Epithelial cell of prostate (primary cell): ENCODE results near the gene GOLGA3.
"Not testable (repeated sequence)": the region's sequence is repeated elsewhere in the genome, so short reads cannot be mapped to it uniquely, and the experiment has no call there.

Experiments
- DNase-seq: peaks from one replicate; pipeline ENCODE4 v3.0.0-alpha.2; 2011; ENCODE audit warnings: low read depth, low spot score
- H3K27ac ChIP-seq: fragments of 450-650 bp; 2 replicates; pipeline ENCODE4 v1.5.1; 2017; ENCODE audit warnings: mild to moderate bottlenecking

GOLGA3 gene

GRCh38 chr12:132824053-132824452, 4.6 kb downstream of the GOLGA3 start:
- peak; percentile 41 for DNase-seq

GRCh38 chr12:132818562-132818961, 10.1 kb downstream of the GOLGA3 start:
- DNase-seq: no peak
- H3K27ac ChIP-seq: no peak overlapping the region

More at GRCh38 chr12:132824053-132824452, 4.6 kb downstream of the GOLGA3 start:
- H3K27ac ChIP-seq: peak overlapping the region; percentile 35

DNA sequence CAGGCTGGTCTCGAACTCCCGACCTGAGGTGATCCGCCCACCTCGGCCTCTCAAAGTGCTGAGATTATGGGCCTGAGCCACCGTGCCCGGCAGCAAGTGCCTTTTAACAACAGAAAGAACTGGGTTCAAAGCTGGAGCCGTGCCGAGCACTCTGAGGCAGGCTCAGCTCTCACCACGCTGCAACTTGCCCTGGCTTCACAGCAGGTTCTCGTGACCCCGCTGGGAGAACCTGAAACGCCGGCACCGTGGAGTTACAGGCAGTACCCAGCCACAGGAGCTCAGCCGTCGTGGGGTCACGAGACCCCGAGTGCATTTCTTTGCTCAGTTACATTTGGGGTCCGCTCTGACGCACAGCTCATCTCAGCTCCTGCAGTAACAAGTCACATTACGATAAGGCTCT, 14.4 kb downstream of the GOLGA3 start:
- no peak for DNase-seq
- H3K27ac ChIP-seq: no peak overlapping the region

- DNase-seq: no peak
- no peak overlapping the region for H3K27ac ChIP-seq
Observed at GRCh38 chr12:132813443-132813842, 15.2 kb downstream of the GOLGA3 start.

GRCh38 chr12:132812631-132813305, 15.9 kb downstream of the GOLGA3 start:
- no peak overlapping the region for H3K27ac ChIP-seq
- no peak for DNase-seq

GRCh38 chr12:132809391-132809790, 19.3 kb downstream of the GOLGA3 start:
- DNase-seq: not testable (repeated sequence)

DNA sequence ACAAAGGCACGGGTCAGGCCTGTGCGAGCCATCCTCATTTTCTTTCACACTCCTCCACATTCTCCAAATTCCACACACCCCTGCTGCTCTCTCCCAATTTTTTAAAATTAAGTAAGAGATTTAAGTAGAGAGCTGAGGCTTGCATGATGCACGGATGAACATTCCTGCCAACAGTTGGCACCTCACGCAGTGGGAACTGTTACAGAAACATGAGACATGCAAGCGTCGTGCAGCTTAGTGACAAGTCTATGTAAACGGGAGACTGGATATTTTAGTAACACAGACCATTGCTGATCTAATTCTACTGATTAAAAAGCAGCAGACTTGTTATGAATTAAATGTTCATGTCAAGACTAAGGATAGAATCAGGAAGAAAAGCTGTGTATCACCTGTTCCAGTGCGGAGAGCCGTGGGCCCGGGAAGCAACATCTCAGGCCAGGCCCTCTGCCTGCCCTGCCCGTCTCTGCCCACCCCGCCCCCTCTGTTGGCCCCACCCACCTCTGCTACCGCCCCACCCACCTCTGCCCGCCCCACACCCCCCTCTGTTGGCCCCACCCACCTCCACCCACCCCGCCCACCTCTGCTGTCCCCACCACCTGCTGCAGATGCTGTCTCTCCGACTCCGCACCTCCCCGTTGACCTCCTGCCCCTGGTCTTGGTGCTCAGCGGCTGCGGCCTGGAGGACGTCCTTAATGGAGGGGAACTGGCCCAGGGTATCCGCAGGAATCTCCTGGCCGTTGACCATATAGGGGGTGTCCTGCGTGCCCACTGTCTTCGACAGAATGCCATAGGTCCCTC, 21.2 kb downstream of the GOLGA3 start:
- no peak for DNase-seq
- H3K27ac ChIP-seq: no peak overlapping the region

More at GRCh38 chr12:132809391-132809790, 19.3 kb downstream of the GOLGA3 start:
- H3K27ac ChIP-seq: not testable (repeated sequence)

- no peak for DNase-seq
- H3K27ac ChIP-seq: no peak overlapping the region
Observed at GRCh38 chr12:132806857-132807256, 21.8 kb downstream of the GOLGA3 start.

GRCh38 chr12:132804426-132804861, 24.2 kb downstream of the GOLGA3 start:
- DNase-seq: peak; percentile 64
- no peak overlapping the region for H3K27ac ChIP-seq

DNA sequence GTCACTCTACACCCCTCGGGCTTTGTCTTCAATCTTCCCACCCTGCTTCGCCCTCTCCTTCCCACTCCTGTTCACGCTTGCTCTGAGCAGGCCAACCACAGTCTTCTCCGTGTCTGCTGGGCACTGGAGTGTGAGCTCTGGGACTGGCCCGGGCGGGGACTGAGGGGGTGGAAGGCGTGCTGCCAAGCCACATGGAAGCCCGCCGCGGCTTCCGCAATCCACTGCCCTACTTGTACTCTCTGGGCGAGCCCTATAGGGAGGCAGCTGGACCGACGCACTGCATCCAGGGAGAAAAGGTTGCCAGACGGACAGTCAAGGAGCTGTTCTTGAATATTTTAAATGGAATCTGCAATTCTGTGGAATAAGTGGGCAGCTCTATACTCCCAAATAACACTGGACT, 24.8 kb downstream of the GOLGA3 start:
- H3K27ac ChIP-seq: no peak overlapping the region
- no peak for DNase-seq

- no peak for DNase-seq
Observed at GRCh38 chr12:132803125-132803524, 25.5 kb downstream of the GOLGA3 start.

DNA sequence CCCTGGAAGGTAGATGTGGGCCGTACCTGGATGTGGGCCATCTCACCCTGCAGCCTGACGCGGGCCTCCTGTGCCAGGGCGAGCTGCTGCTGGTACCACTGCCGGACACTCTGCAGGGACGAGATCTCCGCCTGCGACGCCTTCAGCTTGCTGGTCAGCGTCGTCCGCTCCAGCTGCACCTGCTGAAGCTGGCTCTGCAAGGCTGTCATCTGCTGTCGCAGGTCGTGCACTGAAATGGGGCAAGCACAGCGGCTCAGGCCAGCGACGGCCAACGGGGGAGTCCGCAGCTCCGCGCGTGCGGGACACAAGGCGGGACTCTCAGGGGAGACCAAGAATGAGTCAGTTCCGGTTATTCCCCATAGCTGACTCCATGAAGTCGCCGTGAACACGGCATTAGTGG, 26.9 kb downstream of the GOLGA3 start:
- no peak for DNase-seq
- H3K27ac ChIP-seq: no peak overlapping the region

More at GRCh38 chr12:132803125-132803524, 25.5 kb downstream of the GOLGA3 start:
- no peak overlapping the region for H3K27ac ChIP-seq

GRCh38 chr12:132798836-132799235, 29.8 kb downstream of the GOLGA3 start:
- no peak for DNase-seq
- no peak overlapping the region for H3K27ac ChIP-seq

DNA sequence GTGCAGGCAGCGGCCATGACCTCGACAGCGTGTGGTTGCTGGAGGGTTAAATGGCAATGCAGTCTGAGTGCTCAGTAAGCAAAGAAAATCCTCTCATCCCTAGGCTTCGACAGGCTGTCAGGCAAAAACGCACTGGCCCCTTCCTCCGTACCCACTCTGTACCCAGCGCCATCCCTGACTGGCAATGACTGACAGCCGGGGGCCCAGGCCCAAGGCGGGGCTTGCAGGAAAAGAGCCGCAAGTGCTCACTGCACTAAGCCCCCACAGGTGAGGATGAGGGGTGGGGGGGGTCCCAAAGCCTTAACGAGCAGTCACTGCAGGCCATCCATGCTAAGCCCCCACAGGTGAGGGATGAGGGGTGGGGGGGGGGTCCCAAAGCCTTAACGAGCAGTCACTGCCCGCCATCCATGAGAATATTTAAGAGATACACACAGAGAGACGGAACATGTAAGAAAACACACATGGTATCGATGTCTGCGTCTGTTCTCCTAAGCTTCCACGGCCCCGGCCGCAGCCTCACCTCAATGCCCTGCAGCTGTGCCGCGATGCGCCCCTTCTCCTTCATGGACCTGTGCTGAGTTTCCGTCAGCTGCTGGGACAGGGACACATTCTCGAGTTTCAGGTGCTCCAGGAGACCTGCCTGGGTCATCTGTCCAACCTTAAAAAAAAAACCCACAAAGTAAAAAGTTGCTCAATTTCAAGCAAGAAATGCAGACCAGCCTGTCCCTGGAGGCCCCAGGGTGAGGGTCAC, 30.7 kb downstream of the GOLGA3 start:
- DNase-seq: no peak
- H3K27ac ChIP-seq: no peak overlapping the region

GRCh38 chr12:132795847-132796246, 32.8 kb downstream of the GOLGA3 start:
- H3K27ac ChIP-seq: no peak overlapping the region
- DNase-seq: no peak

DNA sequence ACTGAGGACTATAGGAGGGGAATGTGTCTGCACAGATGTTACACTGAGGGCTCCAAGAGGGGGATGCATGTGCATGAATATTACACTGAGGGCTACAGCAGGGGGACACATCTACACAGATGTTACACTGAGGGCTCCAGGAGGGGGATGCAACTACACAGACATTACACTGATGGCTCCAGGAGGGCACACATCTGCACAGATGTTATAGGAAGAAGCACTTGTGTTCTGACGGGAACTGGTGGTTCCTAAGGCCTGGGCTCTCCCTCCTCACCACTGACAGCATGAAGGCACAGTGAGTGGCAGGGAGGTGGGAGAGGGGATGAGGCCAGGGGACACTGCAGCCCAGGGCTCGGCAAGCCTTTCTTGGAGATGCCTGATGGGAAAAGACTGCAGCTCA, 36.7 kb downstream of the GOLGA3 start:
- not testable (repeated sequence) for DNase-seq, H3K27ac ChIP-seq

GRCh38 chr12:132789099-132789471, 39.6 kb downstream of the GOLGA3 start:
- no peak for DNase-seq
- no peak overlapping the region for H3K27ac ChIP-seq

- no peak overlapping the region for H3K27ac ChIP-seq
Observed at GRCh38 chr12:132788375-132789098, 40.1 kb downstream of the GOLGA3 start.

GRCh38 chr12:132787877-132788276, 40.8 kb downstream of the GOLGA3 start:
- no peak overlapping the region for H3K27ac ChIP-seq

More at GRCh38 chr12:132788375-132789098, 40.1 kb downstream of the GOLGA3 start:
- DNase-seq: no peak

DNA sequence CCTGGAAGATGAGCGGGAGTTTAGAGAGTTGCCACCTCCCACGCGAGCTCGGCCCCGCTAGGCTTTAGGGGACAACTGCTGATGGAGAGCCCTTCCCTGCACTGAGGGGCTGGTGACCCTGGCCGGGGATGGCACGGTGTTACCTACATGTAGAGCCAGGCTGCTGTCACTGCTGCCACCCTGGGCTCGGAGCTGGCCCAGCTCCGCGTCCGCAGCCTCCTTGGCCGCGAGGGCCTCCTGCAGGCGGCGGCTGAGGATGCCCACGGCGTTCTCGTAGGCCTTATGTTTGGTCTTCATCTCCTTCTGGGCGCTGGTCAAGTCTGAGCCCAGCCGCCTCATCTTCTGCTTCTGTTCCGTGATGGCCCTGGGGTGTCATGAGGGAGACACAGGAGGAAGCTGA, 42.5 kb downstream of the GOLGA3 start:
- no peak for DNase-seq
- H3K27ac ChIP-seq: no peak overlapping the region

More at GRCh38 chr12:132787877-132788276, 40.8 kb downstream of the GOLGA3 start:
- DNase-seq: no peak
